Measurements from ENCODE around the gene RAD51B. TPM values are rescaled to one million over a fixed set of nuclear protein-coding genes. Genes with fewer than 3 reads are reported as not detected.
A peak's percentile ranks its signal among the peaks of the same experiment; 100 is the strongest.
"Not testable (repeated sequence)": the region's sequence is repeated elsewhere in the genome, so short reads cannot be mapped to it uniquely, and the experiment has no call there.

Gene RAD51B
- total RNA-seq, 1 experiment from 2014 or later, result 13.3 TPM

GRCh38 chr14:68416171-68416570, 596.6 kb downstream of the RAD51B start:
- Histone ChIP-seq H3K27ac (no peak overlapping the region; the same call in 1 of the 2 replicates), H3K27me3 (no peaks in the 10 kb centered on the region)

GRCh38 chr14:68417009-68417650, 597.6 kb downstream of the RAD51B start:
- H3K4me1 ChIP-seq, result peaks cover 28% of the 10 kb centered on the region
- H3K27ac ChIP-seq, result no peak overlapping the region; the same call in 1 of the 2 replicates
- peak; percentile 31 to 70 for DNase-seq
- H3K36me3 ChIP-seq, result no peaks in the 10 kb centered on the region
- H3K27me3 ChIP-seq, result no peaks in the 10 kb centered on the region
- no peaks in the 10 kb centered on the region for H3K9me3 ChIP-seq (replicated peaks)
- H3K4me3 ChIP-seq, result no peak overlapping the region

More at GRCh38 chr14:68416171-68416570, 596.6 kb downstream of the RAD51B start:
- peak; percentile 46 to 73 for DNase-seq
- Histone ChIP-seq H3K4me1 (peaks cover 28% of the 10 kb centered on the region), H3K9me3 (replicated peaks) (no peaks in the 10 kb centered on the region), H3K36me3 (no peaks in the 10 kb centered on the region), H3K4me3 (no peak overlapping the region)

GRCh38 chr14:68418174-68419118, 598.9 kb downstream of the RAD51B start:
- no peak overlapping the region for H3K27ac ChIP-seq
- H3K4me3 ChIP-seq, result no peak overlapping the region
- H3K4me1 ChIP-seq, result peaks cover 28% of the 10 kb centered on the region
- no peaks in the 10 kb centered on the region for H3K9me3 ChIP-seq (replicated peaks)
- H3K27me3 ChIP-seq, result no peaks in the 10 kb centered on the region
- no peaks in the 10 kb centered on the region for H3K36me3 ChIP-seq
- DNase-seq, result no peak

GRCh38 chr14:68420350-68420749, 600.8 kb downstream of the RAD51B start:
- H3K9me3 ChIP-seq (replicated peaks), result no peaks in the 10 kb centered on the region
- no peak for DNase-seq
- no peaks in the 10 kb centered on the region for H3K36me3 ChIP-seq
- peaks cover 31% of the 10 kb centered on the region for H3K4me1 ChIP-seq
- H3K27ac ChIP-seq, result no peak overlapping the region
- no peaks in the 10 kb centered on the region for H3K27me3 ChIP-seq
- H3K4me3 ChIP-seq, result no peak overlapping the region

- Histone ChIP-seq H3K36me3 (no peaks in the 10 kb centered on the region), H3K9me3 (replicated peaks) (no peaks in the 10 kb centered on the region), H3K4me1 (peaks cover 24% of the 10 kb centered on the region), H3K27me3 (no peaks in the 10 kb centered on the region), H3K4me3 (no peak overlapping the region), H3K27ac (no peak overlapping the region)
- DNase-seq, result no peak
Measured at GRCh38 chr14:68421116-68421515, 601.5 kb downstream of the RAD51B start.

- Histone ChIP-seq H3K36me3 (no peaks in the 10 kb centered on the region), H3K9me3 (replicated peaks) (no peaks in the 10 kb centered on the region), H3K4me3 (no peak overlapping the region), H3K4me1 (peaks cover 5% of the 10 kb centered on the region; the same call in 1 of the 2 replicates), H3K27me3 (no peaks in the 10 kb centered on the region), H3K27ac (no peak overlapping the region)
- DNase-seq, result no peak
Measured at GRCh38 chr14:68423686-68424085, 604.1 kb downstream of the RAD51B start.

GRCh38 chr14:68424443-68425172, 605.0 kb downstream of the RAD51B start:
- no peaks in the 10 kb centered on the region for H3K36me3 ChIP-seq
- DNase-seq, result no peak

GRCh38 chr14:68426661-68427549, 607.3 kb downstream of the RAD51B start:
- no peaks in the 10 kb centered on the region for H3K36me3 ChIP-seq
- H3K4me3 ChIP-seq, result no peak overlapping the region
- no peaks in the 10 kb centered on the region for H3K27me3 ChIP-seq
- no peak overlapping the region for H3K27ac ChIP-seq
- DNase-seq, result peak in 1 of 2 experiments; percentile 35
- H3K4me1 ChIP-seq, result peaks cover 5% of the 10 kb centered on the region; the same call in 1 of the 2 replicates
- H3K9me3 ChIP-seq (replicated peaks), result peaks cover 13% of the 10 kb centered on the region

More at GRCh38 chr14:68424443-68425172, 605.0 kb downstream of the RAD51B start:
- no peak overlapping the region for H3K27ac ChIP-seq
- peaks cover 5% of the 10 kb centered on the region; the same call in 1 of the 2 replicates for H3K4me1 ChIP-seq
- no peaks in the 10 kb centered on the region for H3K27me3 ChIP-seq
- no peak overlapping the region for H3K4me3 ChIP-seq
- peaks cover 7% of the 10 kb centered on the region for H3K9me3 ChIP-seq (replicated peaks)

GRCh38 chr14:68427550-68427890, 607.9 kb downstream of the RAD51B start:
- Histone ChIP-seq H3K27me3 (no peaks in the 10 kb centered on the region), H3K27ac (no peak overlapping the region), H3K4me1 (peaks cover 5% of the 10 kb centered on the region; the same call in 1 of the 2 replicates), H3K4me3 (no peak overlapping the region), H3K9me3 (replicated peaks) (peaks cover 13% of the 10 kb centered on the region), H3K36me3 (no peaks in the 10 kb centered on the region)
- DNase-seq, result no peak

GRCh38 chr14:68428900-68429299, 609.3 kb downstream of the RAD51B start:
- H3K27me3 ChIP-seq, H3K4me1 ChIP-seq, H3K27ac ChIP-seq, H3K36me3 ChIP-seq, DNase-seq, H3K4me3 ChIP-seq: not testable (repeated sequence)
- peaks cover 13% of the 10 kb centered on the region for H3K9me3 ChIP-seq (replicated peaks)

GRCh38 chr14:68434173-68434572, 614.6 kb downstream of the RAD51B start:
- H3K27ac ChIP-seq, H3K4me3 ChIP-seq, H3K27me3 ChIP-seq, H3K4me1 ChIP-seq, DNase-seq, H3K36me3 ChIP-seq: not testable (repeated sequence)
- peaks cover 13% of the 10 kb centered on the region for H3K9me3 ChIP-seq (replicated peaks)

GRCh38 chr14:68435631-68436030, 616.1 kb downstream of the RAD51B start:
- H3K27ac ChIP-seq; H3K9me3 ChIP-seq (replicated peaks); H3K27me3 ChIP-seq; DNase-seq; H3K4me3 ChIP-seq; H3K36me3 ChIP-seq; H3K4me1 ChIP-seq: not testable (repeated sequence)

GRCh38 chr14:68439676-68440075, 620.1 kb downstream of the RAD51B start:
- Histone ChIP-seq H3K4me1 (peaks cover 25% of the 10 kb centered on the region), H3K36me3 (no peaks in the 10 kb centered on the region), H3K27me3 (no peaks in the 10 kb centered on the region), H3K9me3 (replicated peaks) (peaks cover 3% of the 10 kb centered on the region; the same call in 1 of the 2 replicates), H3K27ac (no peak overlapping the region), H3K4me3 (no peak overlapping the region)
- no peak for DNase-seq

- H3K27ac ChIP-seq, result no peak overlapping the region
- no peak overlapping the region for H3K4me3 ChIP-seq
- no peaks in the 10 kb centered on the region for H3K27me3 ChIP-seq
- peaks cover 37% of the 10 kb centered on the region for H3K4me1 ChIP-seq
- H3K36me3 ChIP-seq, result no peaks in the 10 kb centered on the region
- H3K9me3 ChIP-seq (replicated peaks), result no peaks in the 10 kb centered on the region
- DNase-seq, result no peak
Measured at GRCh38 chr14:68440820-68441219, 621.2 kb downstream of the RAD51B start.

Data from SJCRH30 (cell line).